ENCODE measurements around the gene ZNF593.

The ZNF593 gene

DNA sequence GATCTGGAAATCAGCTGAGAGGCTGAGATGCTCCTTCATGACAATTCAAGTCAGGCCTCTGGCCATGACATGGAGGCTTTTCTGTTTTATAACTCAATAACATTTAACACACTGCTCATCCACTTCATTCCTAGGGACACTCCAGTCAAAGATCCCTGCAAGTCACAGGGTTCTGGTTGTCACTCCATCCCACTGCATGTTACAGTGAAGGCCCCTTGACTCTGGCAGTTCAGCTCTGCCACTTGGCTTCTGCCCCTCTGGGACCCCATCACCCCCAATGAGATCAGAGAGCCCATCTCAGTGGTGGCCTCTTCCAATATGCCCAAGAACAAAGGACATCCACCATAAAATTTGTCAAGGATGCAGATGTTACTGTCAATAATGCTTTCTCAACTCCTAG, 20.8 kb upstream of the ZNF593 start:
- no peak for DNase-seq (ENCODE audit: low spot score)

- DNase-seq (ENCODE audit: low spot score) = no peak
Measured at GRCh38 chr1:26153966-26154532, 15.7 kb upstream of the ZNF593 start.

DNA sequence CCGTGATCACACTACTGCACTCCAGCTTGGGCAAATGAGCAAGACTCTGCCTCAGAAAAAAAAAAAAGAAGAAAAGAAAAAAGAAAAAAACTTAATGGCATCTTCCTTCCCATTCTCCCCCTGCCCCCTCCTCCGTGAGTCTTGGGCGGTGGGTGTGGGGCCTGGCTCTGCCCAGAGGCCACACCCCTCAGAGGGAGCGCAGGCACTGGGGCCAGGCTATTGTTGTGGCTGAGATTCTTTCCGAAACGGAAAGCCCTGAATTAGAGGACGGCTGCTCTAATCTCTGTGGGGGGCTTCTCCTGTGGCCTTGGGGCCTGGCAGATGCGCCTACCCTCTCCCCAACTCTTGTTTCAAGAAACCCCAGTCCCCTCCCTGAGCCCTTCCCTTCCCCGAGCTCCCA, 15.0 kb upstream of the ZNF593 start:
- DNase-seq (ENCODE audit: low spot score) = no peak

DNA sequence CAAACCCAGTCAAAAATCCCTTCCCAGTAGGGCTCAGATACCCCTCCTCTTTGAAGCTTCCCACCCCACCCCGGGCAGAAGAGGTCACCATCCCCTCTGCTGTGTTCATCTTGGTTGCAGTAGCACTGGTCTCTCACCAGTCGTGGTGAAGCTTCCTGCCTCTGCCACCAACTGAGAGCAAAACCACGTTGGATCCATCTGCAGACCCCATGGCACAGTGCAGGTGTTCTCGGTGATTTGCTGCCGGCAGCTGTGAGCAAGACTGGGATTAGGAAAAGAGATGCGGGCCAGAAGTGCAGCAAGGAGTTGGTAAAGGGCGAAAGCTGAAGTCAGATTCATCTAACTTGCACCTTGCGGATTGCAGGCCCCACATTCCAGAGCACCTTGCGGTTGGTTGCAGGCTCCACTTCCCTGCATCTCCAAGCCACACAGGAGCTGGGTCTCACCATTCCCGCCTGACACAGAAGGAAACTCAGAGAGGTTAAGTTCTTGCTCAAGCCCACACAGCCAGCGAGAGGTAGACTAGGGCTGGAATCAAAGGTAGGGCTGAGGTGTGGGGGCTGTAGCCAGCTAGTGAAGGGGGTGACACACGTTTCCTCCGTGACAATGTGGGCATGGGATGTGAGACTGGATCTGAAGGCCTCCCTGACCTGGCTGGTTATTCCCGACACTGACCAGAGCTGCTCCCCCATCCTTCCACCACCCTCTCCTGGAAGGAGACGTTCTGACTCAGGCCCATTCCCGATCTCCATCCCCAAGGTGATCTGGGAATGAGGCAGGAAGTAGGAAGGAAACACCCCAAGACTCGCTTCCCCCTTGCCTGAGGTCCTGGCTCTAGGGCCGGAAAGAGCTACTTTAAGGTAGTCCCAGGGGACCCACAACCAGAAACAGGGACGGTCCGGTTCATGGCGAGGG, 14.1 kb upstream of the ZNF593 start:
- DNase-seq (ENCODE audit: low spot score) = peak; percentile 41

- no peak for DNase-seq (ENCODE audit: low spot score)
Measured at GRCh38 chr1:26156285-26157038, 13.2 kb upstream of the ZNF593 start.

DNA sequence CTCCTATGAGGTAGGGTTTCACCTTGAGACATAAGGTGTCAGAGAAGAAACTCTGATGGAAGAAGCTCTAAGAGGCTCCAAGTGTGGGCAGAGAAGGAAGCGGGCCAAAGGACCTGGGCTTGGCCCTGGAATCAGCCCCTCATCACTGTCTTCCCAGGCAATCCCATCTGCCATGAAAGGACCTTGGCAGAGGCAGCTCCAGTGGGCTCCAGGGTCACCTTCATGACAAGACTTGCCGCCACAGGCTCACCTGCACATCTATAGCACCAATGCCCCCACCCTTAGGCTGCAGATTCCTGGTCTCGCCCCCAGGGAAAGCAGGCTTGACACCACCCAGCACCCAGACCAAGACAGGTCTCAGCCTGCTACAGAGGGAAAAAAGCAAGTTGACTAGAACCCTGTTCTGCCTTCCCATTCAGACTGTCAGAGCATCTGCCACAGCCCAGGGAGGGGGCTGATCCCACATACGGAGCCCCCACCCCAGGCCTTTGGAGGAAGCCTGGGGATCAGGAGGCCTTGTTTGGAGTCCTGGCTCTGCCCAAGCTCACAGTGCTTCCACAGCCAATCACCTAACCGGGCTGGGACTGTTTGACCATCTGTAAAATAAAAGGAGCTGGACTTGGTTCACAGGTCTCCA, 11.3 kb upstream of the ZNF593 start:
- DNase-seq (ENCODE audit: low spot score) = no peak

DNA sequence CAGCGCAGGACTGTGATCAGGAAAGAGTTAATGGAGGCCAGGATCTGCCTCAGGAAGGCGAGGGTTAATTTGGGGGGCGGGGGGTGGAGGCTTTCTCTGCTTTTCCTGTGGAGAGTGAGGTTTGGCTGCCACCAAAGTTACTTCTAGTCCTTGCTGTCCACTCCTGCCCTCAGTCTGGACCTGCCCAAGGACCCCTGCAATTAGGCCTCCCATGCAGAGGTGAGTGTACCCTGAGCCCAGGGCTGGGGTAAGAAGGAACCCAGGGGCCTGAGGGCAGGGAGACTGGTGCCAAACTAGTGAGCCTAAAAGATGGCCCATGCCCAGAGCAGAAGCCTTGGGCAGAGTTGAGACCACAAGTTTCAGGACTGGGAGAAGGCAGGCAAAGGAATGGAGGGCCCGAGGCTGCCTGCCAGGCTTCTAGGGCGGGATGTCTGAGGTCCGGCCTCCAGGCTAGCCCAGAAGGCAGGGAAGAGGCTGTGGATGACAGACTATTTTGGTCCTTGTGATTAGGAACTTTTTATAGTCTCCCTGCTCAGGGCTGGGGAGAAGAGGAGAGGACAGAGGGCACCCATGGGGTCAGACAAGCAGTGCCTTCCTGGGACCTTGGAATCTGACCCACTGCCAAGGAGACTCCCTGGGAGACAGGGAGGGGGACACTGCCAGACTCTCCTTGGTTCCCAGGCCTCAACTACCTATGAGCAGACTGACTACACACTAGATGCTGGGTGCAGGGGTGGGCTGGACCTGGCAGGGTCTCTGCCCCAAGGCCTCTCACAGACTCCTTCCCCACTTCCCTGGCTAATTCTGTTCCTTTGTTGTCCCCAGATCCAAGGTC, 10.6 kb upstream of the ZNF593 start, which contains the start of gene FAM110D:
FAM110D (plus strand) TSS at position 172 of the 835 bp plus-strand sequence. CDS start 2,213 bp downstream, outside the sequence.
- no peak for DNase-seq (ENCODE audit: low spot score)

DNA sequence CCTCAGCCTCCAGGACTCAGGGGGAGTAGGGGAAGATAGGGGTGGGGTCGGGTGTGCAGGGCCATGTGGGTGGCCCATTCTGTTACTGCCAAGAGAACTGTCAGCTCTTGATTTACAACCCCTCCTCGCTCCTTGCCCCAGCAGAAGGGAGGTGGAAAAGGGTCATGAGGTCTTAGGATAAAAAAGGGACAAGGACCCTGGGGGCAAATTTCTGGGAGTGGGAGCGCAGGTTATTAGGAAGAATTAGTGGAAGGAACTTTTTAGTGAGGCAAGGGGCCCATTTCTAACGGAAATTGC, 10.0 kb upstream of the ZNF593 start:
- no peak for DNase-seq (ENCODE audit: low spot score)

DNA sequence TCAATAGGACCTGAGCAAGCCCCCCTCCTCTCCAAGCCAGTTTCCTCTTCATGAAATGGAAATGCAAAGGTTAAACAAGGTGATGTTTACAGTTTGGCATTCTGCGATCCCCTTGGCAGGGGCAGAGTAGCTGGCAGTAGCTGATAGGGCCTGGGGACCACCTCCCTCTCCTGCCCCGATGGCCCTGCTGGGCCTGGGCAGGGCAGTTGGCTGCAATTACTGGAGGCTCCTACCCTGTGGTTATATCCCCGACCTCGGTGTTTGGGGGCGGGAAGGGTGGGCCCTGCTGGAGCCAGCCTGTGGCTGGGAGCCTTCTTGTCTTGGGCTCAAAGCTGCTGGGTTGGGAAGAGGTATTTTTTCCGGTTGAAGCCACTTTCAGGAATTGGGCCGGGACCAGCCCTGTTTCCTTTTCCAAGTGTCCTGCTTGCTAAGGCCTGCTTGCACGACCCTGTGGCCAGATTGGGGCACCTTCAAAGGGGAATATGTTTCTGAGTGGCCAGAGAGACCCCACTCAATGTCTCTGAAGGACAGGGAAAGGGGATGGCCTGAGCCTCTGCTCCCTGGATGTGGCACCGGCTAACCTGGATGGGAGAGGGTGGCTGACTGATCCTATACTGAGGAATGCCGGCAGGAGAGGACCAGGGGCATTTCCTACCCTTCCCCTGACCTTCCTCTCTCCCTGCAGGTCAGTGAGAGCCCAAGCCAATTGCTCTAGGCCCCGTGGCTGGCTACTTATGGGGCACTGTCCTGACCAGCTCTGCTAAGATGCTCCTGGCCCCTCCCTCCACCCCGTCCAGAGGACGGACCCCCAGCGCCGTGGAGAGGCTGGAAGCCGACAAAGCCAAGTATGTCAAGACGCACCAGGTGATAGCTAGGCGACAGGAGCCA, 8.9 kb upstream of the ZNF593 start:
- no peak for DNase-seq (ENCODE audit: low spot score)

DNA sequence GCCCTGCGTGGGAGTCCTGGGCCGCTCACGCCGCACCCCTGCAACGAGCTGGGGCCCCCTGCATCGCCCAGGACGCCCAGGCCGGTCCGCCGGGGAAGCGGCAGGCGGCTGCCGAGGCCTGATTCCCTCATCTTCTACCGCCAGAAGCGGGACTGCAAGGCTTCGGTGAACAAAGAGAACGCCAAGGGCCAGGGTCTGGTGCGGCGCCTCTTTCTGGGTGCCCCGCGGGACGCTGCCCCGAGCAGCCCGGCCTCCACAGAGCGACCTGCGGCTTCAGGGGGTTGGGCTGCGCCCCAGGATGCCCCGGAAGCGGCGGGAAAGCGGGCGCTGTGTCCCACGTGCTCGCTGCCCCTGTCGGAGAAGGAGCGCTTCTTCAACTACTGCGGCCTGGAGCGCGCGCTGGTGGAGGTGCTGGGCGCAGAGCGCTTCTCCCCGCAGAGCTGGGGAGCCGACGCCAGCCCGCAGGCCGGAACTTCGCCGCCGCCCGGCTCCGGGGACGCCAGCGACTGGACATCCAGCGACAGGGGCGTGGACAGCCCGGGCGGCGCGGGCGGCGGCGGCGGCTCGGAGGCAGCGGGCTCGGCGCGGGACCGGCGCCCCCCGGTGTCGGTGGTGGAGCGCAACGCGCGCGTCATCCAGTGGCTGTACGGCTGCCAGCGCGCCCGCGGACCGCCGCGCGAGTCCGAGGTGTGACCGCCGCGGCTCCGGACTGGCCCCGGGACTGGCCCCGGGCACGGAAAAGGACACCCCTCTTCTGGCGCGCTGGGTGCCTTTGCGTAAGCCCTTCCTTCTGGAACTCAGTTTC, 8.1 kb upstream of the ZNF593 start:
- DNase-seq (ENCODE audit: low spot score) = peak; percentile 80

DNA sequence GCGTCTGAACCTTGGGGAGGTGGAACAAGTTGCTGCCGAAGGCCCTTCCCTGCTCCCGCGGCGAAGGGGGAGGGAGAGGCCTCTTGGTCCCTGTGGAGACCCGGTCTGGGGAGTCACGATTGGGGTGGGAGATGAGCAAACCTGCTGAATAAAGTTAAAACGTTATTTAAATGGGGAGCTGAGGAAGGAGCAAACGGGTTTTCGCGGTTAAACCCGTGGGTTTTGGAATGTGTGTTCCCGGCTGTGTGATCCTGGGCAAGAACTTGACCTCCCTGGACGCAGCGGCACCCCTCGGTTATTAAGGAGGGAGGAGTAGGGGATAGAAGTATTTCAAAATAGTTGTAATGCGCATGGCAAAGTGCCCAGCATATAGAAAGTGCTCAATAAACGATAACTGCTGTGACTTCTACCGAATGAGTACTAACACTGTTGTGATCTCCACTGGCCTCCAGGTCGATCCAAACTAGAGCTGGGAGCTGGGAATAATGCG, 7.4 kb upstream of the ZNF593 start:
- no peak for DNase-seq (ENCODE audit: low spot score)

DNA sequence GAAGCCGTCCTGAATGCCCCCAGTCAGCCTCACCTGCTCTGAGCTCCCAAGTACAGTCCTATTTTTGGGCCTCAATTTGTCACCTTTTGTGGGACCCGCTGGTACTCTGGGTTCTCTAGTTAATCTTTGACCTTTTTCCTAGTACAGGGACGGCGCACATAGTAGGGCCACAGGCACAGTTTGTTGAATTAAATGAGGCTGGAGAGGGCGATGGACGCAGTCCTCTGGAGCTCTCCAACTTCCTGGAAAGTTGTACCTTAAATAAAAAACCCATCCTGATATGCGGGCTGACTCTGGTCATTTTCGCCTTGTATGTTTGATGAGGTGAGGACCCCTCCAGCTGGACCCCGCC, 6.0 kb upstream of the ZNF593 start:
- DNase-seq (ENCODE audit: low spot score) = no peak

GRCh38 chr1:26164036-26164860, 5.5 kb upstream of the ZNF593 start:
- DNase-seq (ENCODE audit: low spot score) = no peak

GRCh38 chr1:26164861-26165842, 4.6 kb upstream of the ZNF593 start:
- no peak for DNase-seq (ENCODE audit: low spot score)

DNA sequence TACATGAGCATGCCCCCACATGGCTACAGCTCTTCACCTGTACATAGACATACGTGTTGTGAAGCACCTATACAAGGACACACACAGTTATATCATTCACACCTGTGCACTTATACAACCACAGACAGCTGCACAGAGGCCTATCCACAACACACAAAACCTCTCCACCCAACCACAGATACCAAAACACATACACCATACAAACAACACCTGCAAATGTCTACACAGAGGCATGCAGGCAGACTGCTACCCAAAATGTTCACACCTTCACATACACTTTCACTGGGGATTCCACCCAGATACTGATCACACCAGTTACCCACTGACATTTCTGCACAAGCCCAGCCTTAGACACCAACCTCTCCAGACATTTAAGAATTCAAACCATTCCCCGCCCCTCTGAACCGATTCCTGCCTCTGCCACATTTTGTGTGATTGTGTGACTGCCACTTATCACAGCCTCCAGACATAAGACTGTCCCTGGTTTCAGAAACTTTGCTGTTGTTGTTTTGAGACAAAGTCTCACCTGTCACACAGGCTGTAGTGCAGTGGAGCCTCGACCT, 2.9 kb upstream of the ZNF593 start:
- DNase-seq (ENCODE audit: low spot score) = no peak

DNA sequence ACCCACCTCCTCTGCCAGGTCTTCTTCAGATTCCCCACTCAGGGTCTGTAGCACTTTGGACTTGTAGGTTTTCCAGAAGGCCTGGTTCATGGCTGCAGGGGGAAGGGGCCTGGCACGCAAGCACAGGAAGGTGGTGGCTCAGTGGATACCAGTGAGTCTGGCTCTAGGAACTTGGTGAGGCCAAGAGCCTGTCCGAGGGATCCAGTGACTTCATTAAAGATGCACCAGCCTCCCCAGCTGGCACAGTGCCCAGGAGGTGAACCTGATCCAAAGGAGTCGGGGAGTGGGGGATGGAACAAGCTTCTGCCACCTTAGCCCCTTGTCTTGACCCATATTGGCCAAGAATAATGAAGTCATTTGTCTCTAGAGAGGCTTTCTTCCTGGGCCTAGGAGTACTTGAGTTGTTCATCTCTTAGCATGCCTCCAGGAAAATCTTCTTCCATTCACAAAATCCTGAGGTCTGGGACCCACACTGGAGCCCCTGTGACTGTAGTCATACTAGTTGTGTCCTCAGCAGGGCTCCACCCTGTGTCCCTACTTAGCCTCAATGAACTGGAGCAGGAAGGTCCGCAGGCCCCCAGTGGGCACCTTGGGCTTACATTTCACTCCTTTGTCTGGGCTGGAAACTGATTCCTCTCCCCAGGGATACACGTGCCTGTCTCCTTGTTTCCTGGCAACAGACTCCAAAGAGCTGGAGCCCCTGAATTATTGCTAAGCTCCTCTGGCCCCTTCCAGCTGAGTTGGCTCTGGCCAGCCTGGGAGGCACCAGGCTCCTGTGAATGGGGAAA, 1.1 kb upstream of the ZNF593 start, which contains the start of gene C1orf232:
C1orf232 (minus strand) TSS at position 554 of the 788 bp plus-strand sequence; CDS start at position 90, 464 bp downstream.
- no peak for DNase-seq (ENCODE audit: low spot score)

Data from left forelimb (tissue), 1 donor.